D341Med (cell line): Measurements from ENCODE around the gene CDK5.
A peak's percentile ranks its signal among the peaks of the same experiment; 100 is the strongest.

Experiments used
- DNase-seq: peaks from one replicate; pipeline ENCODE4 v3.0.0; 2012; ENCODE audit warnings: low spot score

CDK5 gene

GRCh38 chr7:151057506-151057988 is at the start of gene CDK5:
CDK5 (minus strand) TSS chr7:151057897; CDS start chr7:151057848, 49 bp downstream.
- DNase-seq: no peak

GRCh38 chr7:151104411-151105235 is 46.9 kb upstream of the CDK5 start:
- no peak for DNase-seq

GRCh38 chr7:151103973-151104372 is 46.3 kb upstream of the CDK5 start:
- no peak for DNase-seq

GRCh38 chr7:151102991-151103390 is 45.3 kb upstream of the CDK5 start:
- DNase-seq: no peak

DNA sequence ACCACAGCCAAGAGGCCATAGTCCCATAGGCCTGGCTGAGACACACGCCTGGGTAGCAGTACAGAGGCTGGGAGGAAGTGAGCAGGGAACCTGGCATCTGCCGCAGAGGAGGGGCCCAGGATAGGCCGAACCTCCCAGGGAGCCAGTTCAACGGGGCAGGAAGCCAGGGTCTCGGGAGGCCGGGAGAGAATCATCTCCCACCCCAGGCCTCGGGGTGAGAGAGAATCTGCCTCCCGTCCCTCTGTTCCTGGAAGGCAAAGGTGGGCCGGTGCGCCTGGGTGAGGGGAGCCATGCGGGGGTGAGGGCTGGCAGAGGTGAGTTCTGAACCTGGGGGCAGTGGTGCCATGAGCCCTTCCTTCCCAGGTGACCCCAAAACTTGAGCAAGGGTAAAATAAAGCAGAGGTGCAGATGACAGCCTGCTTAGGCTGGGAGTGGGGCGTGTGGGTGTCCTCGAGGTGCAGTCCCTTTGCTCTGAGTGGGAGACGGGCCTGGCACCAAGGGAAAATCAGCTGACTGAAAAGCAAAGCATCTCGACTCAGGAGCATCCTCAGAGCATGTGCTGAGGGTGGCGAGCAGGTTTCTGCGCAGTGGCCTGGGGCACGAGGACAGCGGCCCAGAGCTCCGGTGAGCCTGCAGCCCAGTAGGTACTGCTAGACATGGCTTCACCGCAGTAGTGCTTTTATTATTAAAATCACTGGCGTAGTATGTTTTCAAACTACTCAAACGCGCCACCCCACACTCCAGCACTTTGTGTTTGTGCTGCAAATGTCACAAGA is 44.1 kb upstream of the CDK5 start:
- DNase-seq: no peak

DNA sequence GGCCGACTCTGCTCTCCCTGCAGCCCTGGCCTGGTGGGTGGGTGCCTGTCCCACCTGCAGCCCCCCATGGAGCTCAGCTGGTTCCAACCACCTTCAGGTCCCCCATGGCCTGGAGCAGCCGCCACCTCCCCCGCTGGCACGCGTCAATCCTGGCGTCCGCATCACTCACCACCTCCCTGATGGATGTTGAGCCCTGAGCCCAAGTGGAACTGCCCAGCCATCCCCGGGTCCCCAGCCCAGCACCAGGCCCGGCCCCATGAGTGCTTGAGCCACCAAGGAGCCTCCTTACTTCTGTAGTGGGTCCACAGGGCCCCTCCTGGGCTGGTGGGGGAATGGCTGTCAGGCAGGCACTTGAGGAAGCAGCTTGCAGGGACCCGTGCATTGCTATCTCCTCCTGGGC is 43.2 kb upstream of the CDK5 start:
- no peak for DNase-seq

GRCh38 chr7:151099486-151100211 is 42.0 kb upstream of the CDK5 start:
- DNase-seq: no peak

DNA sequence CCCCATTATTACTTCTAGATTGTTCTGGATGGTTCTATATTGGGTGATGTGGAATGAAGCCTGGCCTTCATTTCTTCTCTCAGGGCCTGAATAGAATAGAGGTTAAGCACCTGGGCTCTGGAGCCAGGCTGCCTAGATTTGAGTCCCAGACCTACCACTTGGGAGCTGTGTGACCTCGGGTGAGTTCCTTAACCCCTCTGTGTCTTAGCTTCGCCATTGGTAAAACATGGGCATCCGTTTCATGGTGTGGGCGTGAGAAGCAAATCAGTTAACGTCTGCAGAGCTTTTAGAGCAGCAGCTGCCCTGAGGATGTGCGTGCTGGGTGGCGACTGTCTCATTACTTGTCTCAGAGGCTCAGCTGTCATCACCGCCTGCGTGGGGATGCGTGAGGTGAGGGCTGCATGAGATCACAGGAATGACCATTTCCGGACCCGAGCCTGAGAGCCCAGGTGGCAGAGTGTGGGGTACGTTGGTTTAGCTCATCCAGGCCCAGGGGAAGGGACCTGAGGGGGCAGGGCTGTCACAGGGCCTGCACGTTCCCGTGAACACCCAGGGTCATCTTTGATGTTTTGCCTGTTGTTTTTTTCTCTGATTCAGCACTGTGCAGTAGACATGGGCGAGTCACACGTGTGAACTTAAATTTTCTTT is 38.3 kb upstream of the CDK5 start:
- DNase-seq: no peak

DNA sequence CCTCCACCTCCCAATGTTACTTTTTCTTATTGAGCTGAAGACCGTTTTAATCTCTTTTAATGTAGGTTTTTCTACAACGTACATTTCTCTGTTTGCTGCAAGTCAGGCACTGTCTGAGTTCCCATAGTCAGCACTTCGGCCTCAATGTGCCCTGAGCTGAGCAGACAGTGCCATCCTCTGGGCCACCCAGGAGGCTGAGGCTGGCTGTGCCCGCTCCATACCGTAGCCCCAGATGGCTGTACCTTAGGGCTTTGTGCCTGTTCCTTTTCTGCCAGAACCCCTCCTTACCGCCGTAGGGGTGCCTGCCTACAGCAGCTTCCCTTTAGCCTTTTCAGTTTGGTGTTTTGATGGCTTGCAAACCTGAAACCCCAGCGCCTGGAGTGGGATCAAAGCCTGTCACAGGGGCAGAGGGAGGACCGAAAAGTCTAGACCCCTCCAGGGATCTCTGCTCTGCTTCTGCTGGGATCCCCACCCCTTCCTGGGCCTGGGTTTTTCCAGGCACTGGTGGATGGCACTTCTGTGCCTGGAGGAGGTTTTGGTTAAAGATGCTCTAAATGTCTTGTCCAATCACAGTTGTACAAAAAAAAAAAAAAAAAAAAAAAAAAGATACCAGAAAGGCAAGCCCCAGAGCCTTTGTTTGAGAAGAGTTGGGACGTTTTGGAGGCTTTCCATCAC is 37.6 kb upstream of the CDK5 start:
- no peak for DNase-seq

DNA sequence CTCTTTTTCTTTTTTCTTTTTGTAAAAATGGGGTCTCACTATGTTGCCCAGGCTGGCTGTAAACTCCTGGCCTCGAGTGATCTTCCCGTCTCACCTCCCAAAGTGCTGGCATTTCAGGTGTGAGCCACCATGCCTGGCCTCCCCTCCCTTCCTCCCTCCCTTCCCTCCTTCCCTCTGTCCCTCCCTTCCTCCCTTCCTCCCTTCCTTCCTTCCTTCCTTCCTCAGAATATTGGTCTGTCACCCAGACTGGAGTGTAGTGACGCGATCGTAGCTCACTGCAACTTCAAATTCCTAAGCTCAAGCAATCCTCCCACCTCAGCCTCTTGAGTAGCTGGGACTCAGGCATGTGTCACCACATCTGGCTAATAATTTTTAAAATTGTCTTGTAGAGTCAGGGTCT is 37.0 kb upstream of the CDK5 start:
- DNase-seq: no peak

GRCh38 chr7:151093748-151094147 is 36.1 kb upstream of the CDK5 start:
- DNase-seq: no peak

- DNase-seq: no peak
Measured at GRCh38 chr7:151091988-151092387, 34.3 kb upstream of the CDK5 start.

- no peak for DNase-seq
Measured at GRCh38 chr7:151091431-151091830, 33.7 kb upstream of the CDK5 start.

GRCh38 chr7:151091003-151091402 is 33.3 kb upstream of the CDK5 start:
- no peak for DNase-seq

DNA sequence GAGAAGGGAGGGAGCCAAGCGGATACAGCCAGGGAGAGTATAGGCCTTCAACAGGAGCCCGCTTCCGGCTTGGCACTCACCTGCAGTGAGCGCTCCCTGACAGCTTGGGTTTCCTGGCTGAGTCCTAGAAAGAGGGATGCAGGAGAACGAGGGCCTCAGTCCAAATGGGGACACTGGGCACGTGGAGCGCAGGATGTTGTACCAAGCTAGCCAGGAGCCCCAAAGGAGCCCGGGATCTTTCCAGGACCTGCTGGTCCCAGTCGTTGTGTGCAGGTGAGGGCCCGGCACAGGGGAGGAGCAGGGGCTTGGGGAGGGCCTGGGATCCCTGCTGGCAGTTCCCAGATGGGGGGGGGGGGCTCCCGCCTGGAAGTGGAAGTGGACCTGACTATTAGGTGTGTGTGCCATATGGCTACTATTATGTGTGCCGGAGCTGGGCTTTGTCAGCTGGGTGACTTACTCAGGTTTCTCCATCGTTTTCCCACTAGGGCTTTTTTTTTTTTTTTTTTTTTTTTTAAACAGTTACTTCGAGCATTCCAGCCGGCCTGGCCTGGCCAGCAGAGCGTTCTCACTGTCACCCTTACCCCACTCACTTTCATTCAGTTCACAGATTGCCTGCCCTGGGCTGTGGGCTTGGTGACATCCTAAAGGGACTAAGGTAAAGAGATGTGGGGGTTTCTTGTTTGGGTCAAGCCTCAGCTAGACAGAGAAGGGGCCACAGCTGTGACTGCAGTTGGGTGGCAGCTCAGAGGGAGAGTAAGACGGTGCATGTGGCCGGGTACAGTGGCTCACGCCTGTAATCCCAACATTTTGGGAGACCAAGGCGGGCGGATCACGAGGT is 32.4 kb upstream of the CDK5 start:
- no peak for DNase-seq

GRCh38 chr7:151088856-151089699 is 31.4 kb upstream of the CDK5 start:
- DNase-seq: no peak

DNA sequence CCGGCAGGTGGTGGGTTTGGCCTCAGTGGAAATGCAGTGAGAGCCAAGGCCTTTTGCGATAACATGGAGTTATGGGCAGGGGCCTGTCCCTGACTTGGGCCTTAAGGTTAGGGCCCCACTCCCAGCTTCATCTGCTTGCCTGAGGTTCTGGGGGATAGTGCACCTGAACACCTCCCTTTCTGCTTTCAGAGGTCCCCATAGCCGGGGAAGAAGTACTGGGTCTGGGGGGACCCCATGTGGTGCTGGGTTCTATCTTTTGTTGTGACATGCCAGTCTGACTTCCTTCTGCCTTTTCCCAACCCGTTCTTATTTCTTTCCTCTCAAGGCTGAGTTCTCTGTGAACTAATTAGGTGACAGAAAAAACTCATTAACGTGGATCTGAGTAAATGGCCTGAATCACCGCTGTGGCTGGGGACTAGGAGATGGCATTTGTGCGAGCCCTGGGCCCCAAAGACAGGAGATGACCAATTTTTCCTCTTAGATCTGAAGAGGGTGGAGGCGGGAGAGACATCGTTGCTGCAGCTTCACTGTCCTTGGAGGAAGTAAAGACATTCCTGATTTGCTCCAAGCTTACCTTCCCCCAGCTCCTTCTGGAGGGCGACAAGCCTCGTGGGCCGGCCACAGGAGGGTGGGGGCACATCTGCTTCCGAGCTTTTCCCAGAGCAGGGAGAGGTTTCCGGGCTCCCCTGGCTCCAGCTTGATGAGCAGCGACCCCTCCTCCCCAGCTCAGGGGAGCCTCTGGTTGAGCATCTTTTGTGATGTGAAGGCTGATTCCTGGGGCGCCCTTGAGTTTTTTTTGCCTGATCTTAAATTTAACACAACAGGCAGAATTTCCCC is 30.5 kb upstream of the CDK5 start:
- no peak for DNase-seq

DNA sequence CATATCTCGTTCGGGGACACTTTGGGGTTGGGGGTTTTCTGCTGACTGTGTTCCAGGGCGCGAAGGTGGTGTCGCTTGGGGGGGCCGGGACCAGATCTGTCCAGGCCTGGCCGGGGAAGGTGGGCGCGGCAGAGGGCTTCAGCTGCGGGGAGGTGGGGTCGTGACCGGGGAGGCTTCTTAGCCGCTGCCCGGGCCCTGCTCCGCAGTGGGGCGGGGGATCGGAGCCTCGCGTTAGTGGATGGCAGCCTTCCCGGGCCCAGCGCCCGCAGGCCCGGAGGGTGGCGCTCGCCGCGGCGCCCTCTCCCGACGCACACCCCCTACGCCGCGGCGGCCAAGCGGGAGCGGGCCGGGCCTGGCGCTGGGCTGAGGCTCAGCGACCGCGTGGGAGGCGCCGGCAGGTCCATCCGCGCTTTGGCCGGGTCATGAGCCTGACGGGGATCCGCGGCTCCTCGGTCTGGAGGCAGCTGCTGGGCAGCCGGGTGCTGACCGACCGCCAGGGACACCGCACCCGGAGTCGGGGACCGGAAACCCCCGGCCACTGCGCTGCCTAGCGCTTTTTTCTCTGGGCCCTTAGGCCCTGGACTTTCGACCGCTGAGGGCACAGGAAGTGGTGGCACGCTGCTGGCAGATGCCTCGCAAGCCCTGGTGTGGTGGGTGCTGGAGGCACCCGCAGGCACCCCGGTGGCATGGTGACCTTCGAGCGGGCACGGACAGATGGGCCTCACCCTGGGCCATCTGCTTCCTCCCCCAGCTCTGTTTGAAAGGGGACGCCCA is 29.7 kb upstream of the CDK5 start:
- peak; percentile 80 for DNase-seq
